Endodermal cell (in vitro differentiated cells): ENCODE data around the gene CEP170B. TPM values are rescaled to one million over a fixed set of nuclear protein-coding genes. Genes with fewer than 3 reads are reported as not detected.

Source experiments
- DNase-seq: peaks from one replicate; pipeline ENCODE4 v3.0.0-alpha.2; 2017
- H3K27ac ChIP-seq: 2 replicates; pipeline ENCODE4 v1.5.1; 2013; ENCODE audit warnings: mild to moderate bottlenecking, low read depth, low read length, moderate library complexity
- H3K27me3 ChIP-seq: 2 replicates; pipeline ENCODE4 v1.6.1; 2013; ENCODE audit warnings: mild to moderate bottlenecking, low read length, moderate library complexity; ENCODE audit not compliant: insufficient read depth, control insufficient read depth, poor library complexity, severe bottlenecking
- H3K36me3 ChIP-seq: 2 replicates; pipeline ENCODE4 v1.7.0; 2013; ENCODE audit warnings: mild to moderate bottlenecking, low read length, moderate library complexity; ENCODE audit not compliant: control insufficient read depth, insufficient read depth
- H3K4me1 ChIP-seq: one replicate; pipeline ENCODE4 v1.7.0; 2013; ENCODE audit warnings: low read length; ENCODE audit not compliant: control insufficient read depth, insufficient read depth
- H3K4me3 ChIP-seq: 2 replicates; pipeline ENCODE4 v1.5.1; 2013; ENCODE audit warnings: mild to moderate bottlenecking, low read length, moderate library complexity
- H3K9ac ChIP-seq: 2 replicates; pipeline ENCODE4 v1.6.1; 2013; ENCODE audit warnings: mild to moderate bottlenecking, low read length, moderate library complexity; ENCODE audit not compliant: poor library complexity, severe bottlenecking; ENCODE audit errors: extremely low read depth
- H3K9me3 ChIP-seq: 2 replicates; pipeline ENCODE4 v1.6.1; 2013; ENCODE audit warnings: mild to moderate bottlenecking, low read length, moderate library complexity; ENCODE audit not compliant: control insufficient read depth
- H3K27ac Mint-ChIP-seq: 2 replicates; pipeline ENCODE4 v1.8.0; 2020; ENCODE audit warnings: mixed read lengths
- H3K27me3 Mint-ChIP-seq: 2 replicates; pipeline ENCODE4 v1.8.0; 2021; ENCODE audit warnings: mild to moderate bottlenecking, mixed read lengths; ENCODE audit not compliant: insufficient read depth
- H3K36me3 Mint-ChIP-seq: 2 replicates; pipeline ENCODE4 v1.8.0; 2020; ENCODE audit warnings: low read depth, mixed read lengths
- H3K4me1 Mint-ChIP-seq: 2 replicates; pipeline ENCODE4 v1.8.0; 2020; ENCODE audit warnings: mixed read lengths
- H3K4me3 Mint-ChIP-seq: 2 replicates; pipeline ENCODE4 v1.8.0; 2020; ENCODE audit warnings: mild to moderate bottlenecking, moderate library complexity, mixed read lengths
- H3K9me3 Mint-ChIP-seq: 2 replicates; pipeline ENCODE4 v1.8.0; 2020; ENCODE audit warnings: mild to moderate bottlenecking, mixed read lengths
- WGBS, 2 experiments: methylation state at CpG; one replicate each; pipeline versions ENCODE4 v1.1.5 to v1.1.7; 2013; ENCODE audit warnings: missing lambda C conversion rate in 2 of 2, mixed read lengths in 1 of 2; ENCODE audit not compliant: insufficient coverage in 1 of 2, insufficient read length in 1 of 2; 5-methylcytosine and 5-hydroxymethylcytosine counted together
- total RNA-seq, 2 donors: library from RNA; stranded (reverse); fragmentation: NEBNext Ultra II Directional in 1 of 2; extraction: Animal tissue kit (Norgen Biotek cat#: 25700) in 1 of 2; gene quantifications; 2 replicates in 1 of 2; 3 replicates in 1 of 2; pipeline ENCODE4 v1.2.1, GENCODE V29; 2021
- TF ChIP-seq, protein P1 (sequence below): fragments of 200-600 bp; sonication (generic); conservative IDR thresholded peaks from 2 replicates; pipeline ENCODE4 v1.5.0; 2021; ENCODE audit warnings: antibody characterized with exemption, mild to moderate bottlenecking

CEP170B gene
- total RNA-seq, 2 donors from 2014 or later: 38.9 to 43.1 TPM

DNA sequence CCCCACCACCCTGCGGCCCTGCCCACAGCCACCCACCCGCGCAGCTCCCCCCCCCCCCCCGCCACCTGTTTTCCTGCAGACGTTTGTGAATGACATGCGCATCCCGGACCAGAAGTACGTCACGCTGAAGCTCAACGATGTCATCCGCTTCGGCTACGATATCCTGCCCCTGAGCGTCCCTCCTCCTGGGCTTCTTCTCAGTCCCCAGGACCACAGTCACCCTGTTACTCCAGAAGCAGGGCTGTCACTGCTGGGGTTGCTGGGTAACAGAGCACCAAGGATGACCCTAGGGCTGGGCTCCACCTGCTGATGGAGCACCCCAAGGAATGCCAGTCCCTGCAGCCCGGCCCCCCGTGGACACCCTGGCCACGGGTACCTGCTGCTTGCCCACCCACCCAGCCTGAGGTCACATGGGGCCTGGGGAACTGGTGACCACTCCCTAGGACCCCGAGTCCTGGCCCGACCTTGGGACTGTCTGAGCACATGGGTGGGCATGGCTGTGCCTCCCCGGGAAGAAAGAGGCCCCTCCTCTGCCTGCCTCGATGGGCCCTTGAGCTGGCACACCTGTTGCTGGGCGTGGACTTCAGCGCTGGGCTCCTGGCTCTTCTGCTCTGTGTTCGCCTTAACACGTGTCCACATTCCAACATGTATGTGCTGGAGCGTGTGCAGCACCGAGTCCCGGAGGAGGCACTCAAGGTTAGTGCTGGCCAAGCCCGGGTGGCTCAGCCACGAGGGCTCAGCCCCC lies 12.9 kb downstream of the CEP170B start:
- H3K27ac ChIP-seq: no peak overlapping the region
- H3K9me3 ChIP-seq: no peaks in the 10 kb centered on the region
- peaks cover 15% of the 10 kb centered on the region for H3K36me3 ChIP-seq
- Mint-ChIP-seq H3K36me3 (peaks cover 7% of the 10 kb centered on the region), H3K4me1 (peaks cover under 1% of the 10 kb centered on the region), H3K9me3 (no peaks in the 10 kb centered on the region), H3K27me3 (no peaks in the 10 kb centered on the region), H3K4me3 (no peak overlapping the region), H3K27ac (no peak overlapping the region)
- TF ChIP-seq, protein P1, sequence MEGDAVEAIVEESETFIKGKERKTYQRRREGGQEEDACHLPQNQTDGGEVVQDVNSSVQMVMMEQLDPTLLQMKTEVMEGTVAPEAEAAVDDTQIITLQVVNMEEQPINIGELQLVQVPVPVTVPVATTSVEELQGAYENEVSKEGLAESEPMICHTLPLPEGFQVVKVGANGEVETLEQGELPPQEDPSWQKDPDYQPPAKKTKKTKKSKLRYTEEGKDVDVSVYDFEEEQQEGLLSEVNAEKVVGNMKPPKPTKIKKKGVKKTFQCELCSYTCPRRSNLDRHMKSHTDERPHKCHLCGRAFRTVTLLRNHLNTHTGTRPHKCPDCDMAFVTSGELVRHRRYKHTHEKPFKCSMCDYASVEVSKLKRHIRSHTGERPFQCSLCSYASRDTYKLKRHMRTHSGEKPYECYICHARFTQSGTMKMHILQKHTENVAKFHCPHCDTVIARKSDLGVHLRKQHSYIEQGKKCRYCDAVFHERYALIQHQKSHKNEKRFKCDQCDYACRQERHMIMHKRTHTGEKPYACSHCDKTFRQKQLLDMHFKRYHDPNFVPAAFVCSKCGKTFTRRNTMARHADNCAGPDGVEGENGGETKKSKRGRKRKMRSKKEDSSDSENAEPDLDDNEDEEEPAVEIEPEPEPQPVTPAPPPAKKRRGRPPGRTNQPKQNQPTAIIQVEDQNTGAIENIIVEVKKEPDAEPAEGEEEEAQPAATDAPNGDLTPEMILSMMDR: no peak
- H3K27me3 ChIP-seq: no peaks in the 10 kb centered on the region
- WGBS, 2 experiments: 84 to 85% methylated on average over 21 to 30 of the region's 30 CpGs
- no peaks in the 10 kb centered on the region for H3K4me1 ChIP-seq
- no peak overlapping the region for H3K4me3 ChIP-seq
- no peak for DNase-seq
- no peak overlapping the region for H3K9ac ChIP-seq

DNA sequence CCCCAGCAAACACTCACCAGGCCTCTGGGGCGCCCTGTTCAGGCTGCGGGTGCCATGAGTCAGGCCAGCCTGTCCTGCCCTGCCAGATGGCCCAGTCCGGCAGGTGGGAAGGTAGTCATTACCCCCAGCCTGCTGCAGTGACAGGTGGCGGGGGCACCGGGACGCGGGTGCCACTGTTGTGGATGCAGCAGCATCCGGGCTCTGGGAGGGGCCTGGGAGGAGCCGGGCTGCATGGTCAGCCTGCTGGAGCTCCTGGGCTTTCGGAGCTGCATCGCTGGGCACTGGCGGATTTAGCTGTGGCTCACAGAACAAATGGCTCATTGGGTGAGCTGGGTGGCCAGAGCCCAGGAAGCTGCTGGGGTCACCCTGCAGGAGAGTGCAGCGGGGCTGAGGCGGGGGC lies 13.5 kb downstream of the CEP170B start:
- Histone ChIP-seq H3K9me3 (no peaks in the 10 kb centered on the region), H3K36me3 (peaks cover 16% of the 10 kb centered on the region), H3K27me3 (no peaks in the 10 kb centered on the region), H3K4me3 (no peak overlapping the region), H3K4me1 (no peaks in the 10 kb centered on the region), H3K27ac (no peak overlapping the region), H3K9ac (no peak overlapping the region)
- Mint-ChIP-seq H3K36me3 (peaks cover 7% of the 10 kb centered on the region), H3K4me1 (no peaks in the 10 kb centered on the region), H3K4me3 (no peak overlapping the region), H3K27ac (no peak overlapping the region), H3K27me3 (no peaks in the 10 kb centered on the region), H3K9me3 (no peaks in the 10 kb centered on the region)
- 92 to 94% methylated on average over 8 to 14 of the region's 14 CpGs for WGBS, 2 experiments
- no peak for DNase-seq
- TF ChIP-seq, protein P1: no peak

DNA sequence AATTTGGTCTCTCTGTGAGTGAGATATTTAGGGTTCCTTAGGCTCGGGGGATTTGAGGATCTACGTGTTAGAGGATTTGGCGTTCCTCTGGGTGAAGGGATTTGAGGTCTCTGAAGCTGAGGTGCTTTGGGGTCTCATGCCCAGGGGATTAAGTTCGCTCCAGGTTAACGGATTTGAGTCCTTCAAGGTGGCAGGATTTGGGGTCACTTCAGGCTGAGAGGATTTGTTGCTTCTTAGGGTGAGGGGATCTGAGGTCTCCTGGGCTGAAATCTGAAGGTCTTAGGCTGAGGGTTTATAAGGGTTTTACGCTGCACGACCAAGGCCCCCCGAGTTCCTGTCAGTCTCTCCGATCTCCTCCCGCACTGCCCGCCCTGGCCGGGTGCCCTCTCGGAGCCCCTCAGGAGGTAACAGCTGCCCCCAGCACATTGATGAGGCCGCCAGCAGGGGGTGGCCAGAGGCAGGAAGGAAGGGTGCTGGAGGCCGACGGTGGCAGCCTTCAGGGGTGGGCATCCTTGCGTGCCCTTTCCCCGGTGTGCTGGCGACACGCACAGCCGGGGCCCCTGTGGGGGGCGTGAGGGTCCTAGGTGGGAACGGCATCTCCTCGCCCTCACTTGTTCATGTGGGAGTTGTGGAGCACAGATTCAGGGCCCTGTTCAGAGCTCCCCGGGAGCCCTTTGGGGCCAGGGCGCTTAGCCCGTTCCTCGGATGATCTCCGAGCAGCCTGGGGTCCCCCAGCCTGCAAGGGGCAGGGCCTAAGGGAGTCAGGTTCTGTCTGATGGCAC lies 14.3 kb downstream of the CEP170B start:
- H3K4me1 ChIP-seq: no peaks in the 10 kb centered on the region
- peak; percentile 38 for DNase-seq
- no peaks in the 10 kb centered on the region for H3K9me3 ChIP-seq
- no peak overlapping the region for H3K9ac ChIP-seq
- H3K4me1 Mint-ChIP-seq: no peaks in the 10 kb centered on the region
- H3K36me3 Mint-ChIP-seq: peaks cover 7% of the 10 kb centered on the region
- TF ChIP-seq, protein P1: no peak
- H3K4me3 Mint-ChIP-seq: no peak overlapping the region
- peaks cover 19% of the 10 kb centered on the region for H3K36me3 ChIP-seq
- H3K27ac ChIP-seq: no peak overlapping the region
- H3K4me3 ChIP-seq: no peak overlapping the region
- no peak overlapping the region for H3K27ac Mint-ChIP-seq
- WGBS, 2 experiments: 91 to 94% methylated on average over 25 to 29 of the region's 29 CpGs
- no peaks in the 10 kb centered on the region for H3K27me3 ChIP-seq
- H3K27me3 Mint-ChIP-seq: no peaks in the 10 kb centered on the region
- no peaks in the 10 kb centered on the region for H3K9me3 Mint-ChIP-seq
